ENCODE measurements around the gene SLC25A12.

DNA sequence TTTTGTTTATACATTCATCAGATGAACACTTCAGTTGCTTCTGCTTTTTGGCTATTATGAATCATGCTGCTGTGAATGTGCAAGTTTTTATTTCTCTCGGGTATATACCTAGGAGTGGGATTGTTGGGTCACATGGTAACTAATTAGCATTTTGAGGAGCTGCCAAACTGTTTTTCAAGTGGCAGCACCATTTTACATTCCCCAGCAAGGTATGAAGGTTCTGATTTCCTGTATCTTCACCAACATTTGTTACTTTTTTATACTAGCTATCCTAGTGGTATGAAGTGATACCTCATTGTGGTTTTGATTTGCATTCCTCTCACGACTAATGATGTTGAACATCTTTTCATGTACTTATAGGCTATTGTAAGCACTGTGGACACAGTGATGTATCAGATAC is 152.9 kb downstream of the SLC25A12 start:
- TF ChIP-seq, protein P1, sequence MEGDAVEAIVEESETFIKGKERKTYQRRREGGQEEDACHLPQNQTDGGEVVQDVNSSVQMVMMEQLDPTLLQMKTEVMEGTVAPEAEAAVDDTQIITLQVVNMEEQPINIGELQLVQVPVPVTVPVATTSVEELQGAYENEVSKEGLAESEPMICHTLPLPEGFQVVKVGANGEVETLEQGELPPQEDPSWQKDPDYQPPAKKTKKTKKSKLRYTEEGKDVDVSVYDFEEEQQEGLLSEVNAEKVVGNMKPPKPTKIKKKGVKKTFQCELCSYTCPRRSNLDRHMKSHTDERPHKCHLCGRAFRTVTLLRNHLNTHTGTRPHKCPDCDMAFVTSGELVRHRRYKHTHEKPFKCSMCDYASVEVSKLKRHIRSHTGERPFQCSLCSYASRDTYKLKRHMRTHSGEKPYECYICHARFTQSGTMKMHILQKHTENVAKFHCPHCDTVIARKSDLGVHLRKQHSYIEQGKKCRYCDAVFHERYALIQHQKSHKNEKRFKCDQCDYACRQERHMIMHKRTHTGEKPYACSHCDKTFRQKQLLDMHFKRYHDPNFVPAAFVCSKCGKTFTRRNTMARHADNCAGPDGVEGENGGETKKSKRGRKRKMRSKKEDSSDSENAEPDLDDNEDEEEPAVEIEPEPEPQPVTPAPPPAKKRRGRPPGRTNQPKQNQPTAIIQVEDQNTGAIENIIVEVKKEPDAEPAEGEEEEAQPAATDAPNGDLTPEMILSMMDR (IDR thresholded peaks at IDR 0.05): no peak
- TF ChIP-seq POLR2A (IDR thresholded peaks at IDR 0.05): no peak

Data from adrenal gland (tissue), 5 donors.